Activated CD8-positive, alpha-beta memory T cell treated with anti-CD3 and anti-CD28 coated beads for 1 hour (primary cell): ENCODE measurements around the gene OSBPL9.
"Not testable (repeated sequence)": the region's sequence is repeated elsewhere in the genome, so short reads cannot be mapped to it uniquely, and the experiment has no call there.

Source experiments
- DNase-seq, 2 donors: peaks; one replicate each; pipeline ENCODE4 v3.0.0-alpha.2; 2020; ENCODE audit warnings: low read depth in 1 of 2; ENCODE audit errors: extremely low read depth in 1 of 2

OSBPL9 gene

DNA sequence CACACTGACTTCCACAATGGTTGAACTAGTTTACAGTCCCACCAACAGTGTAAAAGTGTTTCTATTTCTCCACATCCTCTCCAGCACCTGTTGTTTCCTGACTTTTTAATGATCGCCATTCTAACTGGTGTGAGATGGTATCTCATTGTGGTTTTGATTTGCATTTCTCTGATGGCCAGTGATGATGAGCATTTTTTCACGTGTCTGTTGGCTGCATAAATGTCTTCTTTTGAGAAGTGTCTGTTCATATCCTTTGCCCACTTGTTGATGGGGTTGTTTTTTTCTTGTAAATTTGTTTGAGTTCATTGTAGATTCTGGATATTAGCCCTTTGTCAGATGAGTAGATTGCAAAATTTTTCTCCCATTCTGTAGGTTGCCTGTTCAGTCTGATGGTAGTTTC is 85.3 kb downstream of the OSBPL9 start:
- DNase-seq: not testable (repeated sequence)

DNA sequence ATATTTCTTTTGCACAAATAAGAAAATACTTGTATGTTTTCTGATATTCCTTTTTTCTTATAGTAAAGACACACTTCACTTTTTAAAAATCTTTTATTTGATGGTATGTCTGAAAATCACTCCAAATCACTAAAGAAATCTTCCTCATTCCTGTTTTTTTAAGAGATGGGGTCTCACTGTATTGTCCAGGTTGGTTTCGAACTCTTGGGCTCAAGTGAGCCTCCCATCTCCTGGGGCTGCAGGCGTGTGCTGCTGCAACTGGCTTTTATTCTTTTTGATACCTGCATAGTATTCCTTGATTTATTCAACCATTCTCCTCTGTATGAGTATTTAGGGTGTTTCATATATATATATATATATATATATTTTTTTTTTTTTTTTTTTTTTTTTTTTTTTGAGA is 88.1 kb downstream of the OSBPL9 start:
- DNase-seq: no peak

DNA sequence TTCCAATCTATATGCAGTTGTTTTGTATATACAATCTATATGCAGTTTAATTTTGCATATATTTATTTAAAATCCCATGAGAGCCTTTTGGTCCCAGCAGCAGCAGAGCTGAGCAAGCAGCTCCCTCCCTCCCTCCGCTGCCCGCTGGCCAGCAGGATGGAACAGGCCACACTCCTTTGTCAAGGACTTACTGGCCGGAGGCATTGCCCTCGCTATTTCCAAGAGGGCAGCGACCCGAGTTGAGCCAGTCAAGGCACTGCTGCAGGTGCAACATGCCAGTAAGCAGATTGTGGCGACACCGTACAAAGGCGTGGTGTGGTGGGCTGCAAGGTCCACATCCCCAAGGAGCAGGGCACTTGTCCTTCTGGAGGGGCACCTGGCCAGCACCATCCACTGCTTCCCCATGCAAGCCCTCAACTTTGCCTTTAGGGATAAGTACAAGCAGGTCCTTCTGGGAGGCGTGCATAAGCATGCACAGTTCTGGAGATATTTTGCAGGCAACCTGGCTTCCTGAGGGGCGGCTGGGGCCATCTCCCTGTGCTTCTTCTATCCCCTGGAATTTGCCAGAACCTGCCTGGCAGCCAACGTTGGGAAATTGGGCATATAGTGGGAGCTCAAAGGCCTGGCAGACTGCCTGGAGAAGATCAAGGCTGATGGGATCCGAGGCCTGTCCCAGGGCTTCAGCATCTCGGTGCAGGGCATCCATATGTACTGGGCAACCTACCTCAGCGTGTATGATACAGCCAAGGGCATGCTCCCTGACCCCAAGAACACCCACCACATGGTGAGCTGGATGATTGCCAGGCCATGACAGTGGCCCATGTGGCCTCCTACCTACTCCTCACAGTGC is 92.2 kb downstream of the OSBPL9 start:
- no peak for DNase-seq

DNA sequence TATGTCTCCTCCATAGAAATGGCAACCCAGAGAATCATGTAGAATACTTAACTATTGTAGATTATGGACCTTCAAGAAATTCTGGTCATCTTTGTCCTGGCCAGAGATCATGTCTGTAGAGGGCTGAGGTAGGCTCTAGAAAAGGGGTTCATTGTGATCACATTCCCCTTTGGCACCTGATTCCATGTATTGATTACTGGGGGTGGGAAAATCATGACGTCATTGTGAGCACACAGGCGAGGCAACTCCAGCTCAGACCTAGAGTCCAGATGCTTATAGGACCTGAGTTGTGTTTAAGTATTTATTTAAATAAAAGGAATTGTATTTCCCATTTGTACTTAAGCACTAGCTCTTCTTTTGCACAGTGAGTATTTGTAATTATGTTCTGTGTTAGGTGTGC is 93.1 kb downstream of the OSBPL9 start:
- DNase-seq: no peak

DNA sequence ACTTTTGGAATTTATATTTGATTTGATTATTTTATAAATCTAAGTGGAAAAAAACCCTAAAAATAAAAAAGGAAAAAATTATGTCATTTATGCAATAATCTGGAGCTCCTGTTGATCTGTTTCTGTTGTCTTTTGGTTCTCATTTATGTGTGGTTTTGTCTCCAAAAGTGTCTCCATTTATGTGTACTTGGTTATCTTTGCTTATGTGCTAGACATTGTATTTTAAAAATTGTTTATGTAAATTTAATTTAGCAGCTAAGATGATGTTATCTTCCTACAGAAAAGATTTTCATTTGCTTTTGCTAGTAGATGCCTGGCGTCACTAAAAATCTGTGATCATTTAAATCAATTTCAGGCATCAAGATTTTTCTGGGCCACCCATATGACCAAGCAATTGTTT is 95.7 kb downstream of the OSBPL9 start:
- no peak for DNase-seq

DNA sequence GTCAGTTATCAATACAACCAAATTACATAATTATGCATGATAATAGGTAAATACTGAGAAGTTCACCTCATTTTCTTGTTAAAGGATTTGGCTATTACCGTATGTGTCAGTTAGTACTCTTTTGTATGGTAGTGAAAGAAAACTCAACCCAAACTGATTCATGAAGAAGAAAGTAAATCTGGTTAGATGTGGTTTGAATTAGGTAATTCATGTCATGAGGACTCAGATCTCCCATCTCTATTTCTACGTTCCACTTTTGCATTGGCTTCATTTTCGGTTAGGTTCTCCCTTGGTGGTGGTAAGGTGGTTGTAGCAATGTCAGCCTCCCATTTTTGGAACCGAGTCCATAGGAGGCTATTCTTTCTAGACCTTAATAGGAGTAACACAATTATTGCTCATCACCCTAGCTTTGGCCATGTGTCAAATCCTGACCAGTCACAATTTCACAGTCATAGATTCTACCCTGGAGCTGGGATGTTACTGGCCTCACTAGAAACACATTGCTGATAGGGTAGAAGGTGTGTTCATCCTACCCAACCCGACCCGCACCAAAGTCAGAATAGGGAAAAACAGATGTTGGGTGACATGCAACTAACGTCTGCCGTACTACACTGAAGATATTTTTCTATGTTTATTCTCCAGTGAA is 97.6 kb downstream of the OSBPL9 start:
- DNase-seq: no peak

DNA sequence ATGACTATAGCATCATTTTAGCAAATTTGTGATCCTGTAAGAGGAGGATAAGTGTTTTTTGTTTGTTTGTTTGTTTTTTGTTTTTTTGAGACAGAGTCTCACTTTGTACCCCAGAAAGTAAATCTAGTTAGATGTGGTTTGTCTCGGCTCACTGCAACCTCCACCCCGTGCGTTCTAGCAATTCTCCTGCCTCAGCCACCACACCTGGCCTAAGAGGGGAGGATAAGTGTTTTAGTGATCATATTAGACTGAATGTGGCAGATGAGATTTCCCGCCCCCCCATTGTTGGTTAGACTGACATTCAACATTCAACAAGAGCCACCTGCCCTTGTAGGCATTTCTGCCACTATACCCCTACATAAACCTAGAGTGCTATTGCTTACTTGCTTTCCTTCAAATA is 98.5 kb downstream of the OSBPL9 start:
- DNase-seq: no peak

DNA sequence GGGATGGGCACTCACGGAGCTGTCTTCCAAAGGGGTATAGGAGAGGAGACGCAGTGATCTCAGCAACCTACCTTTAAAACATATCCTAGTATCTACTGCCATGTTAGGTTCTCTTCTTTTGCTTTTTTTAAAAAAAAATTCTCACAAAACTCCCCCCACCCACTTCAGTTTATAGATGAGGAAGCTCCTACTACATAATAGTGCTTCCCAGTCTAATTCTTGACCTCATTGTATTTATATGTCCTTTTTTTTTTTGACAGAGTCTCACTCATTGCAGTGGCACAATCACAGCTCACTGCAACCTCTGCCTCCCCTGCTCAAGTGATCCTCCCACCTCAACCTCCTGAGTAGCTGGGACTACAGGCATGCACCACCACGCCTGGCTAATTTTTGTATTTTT is 99.9 kb downstream of the OSBPL9 start:
- no peak for DNase-seq

DNA sequence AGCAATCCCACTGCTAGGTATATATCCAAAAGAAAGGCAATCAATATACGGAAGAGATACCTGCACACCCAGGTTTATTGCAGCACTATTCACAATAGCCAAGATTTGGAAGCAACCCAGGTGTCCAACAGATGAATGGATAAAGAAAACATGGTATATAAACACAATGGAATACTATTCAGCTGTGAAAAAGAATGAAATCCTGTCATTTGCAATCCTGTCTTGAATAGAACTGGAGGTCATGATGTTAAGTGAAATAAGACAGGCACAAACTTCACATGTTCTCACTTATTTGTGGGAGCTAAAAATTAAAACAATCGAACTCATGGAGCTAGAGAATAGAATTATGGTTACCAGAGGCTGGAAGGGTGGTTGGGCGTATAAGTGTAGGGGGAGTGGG is 101.0 kb downstream of the OSBPL9 start:
- DNase-seq: no peak

DNA sequence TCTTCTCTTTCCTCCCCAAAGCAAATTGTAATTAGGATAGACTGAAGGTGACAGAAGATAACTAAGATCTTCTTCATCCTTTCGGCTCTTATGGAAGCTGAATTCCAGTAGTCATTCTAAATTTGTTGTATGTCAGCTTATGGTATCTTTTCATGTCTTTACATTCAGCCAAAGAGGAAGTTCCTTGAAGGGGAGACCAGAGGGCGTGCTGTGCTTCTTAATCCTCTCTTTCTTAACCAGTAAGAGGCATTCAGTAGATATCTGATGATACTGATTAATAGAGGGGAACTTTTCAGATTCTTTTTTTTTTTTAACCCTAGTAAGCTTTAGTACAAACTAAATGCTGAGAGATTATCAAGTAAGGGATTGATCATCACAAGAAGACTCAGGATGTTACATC is 102.3 kb downstream of the OSBPL9 start:
- no peak for DNase-seq

DNA sequence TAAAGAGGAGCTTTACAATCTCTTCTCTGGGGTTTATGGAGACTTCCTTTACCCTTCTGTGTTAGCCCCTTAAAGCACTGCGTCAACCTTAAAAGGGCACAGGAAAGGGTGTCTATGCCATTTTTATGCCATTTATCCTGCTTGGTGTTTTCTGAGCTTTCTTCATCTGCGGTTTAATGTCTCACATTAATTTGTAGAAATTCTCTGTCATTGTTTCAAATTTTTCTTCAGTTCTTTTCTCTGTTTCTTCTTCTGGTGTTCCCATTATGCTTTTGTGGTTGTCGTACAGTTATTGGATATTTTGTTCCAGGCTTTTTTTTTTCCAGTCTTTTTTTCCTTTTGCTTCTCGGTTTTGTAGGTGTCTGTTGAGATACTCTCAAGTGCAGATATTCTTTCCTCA is 107.9 kb downstream of the OSBPL9 start:
- no peak for DNase-seq

DNA sequence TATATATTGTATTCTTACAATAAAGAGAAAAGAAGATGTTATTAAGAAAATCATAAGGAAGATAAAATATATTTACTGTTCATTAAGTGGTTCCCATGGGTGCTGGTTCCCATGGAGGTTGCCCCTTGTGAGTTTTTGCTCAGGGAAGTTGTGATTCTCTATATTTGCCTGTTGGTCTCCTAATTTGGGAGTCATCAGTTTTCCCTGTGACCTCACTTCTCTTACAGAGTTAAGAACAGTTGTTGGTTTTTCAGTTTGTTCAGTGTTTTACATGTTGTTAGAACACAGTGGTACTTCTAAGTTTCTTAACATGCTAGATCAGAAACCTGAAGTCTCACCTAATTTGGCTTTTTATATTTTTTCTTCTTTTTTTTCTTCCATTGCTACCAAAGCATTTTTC is 109.2 kb downstream of the OSBPL9 start:
- DNase-seq: no peak

DNA sequence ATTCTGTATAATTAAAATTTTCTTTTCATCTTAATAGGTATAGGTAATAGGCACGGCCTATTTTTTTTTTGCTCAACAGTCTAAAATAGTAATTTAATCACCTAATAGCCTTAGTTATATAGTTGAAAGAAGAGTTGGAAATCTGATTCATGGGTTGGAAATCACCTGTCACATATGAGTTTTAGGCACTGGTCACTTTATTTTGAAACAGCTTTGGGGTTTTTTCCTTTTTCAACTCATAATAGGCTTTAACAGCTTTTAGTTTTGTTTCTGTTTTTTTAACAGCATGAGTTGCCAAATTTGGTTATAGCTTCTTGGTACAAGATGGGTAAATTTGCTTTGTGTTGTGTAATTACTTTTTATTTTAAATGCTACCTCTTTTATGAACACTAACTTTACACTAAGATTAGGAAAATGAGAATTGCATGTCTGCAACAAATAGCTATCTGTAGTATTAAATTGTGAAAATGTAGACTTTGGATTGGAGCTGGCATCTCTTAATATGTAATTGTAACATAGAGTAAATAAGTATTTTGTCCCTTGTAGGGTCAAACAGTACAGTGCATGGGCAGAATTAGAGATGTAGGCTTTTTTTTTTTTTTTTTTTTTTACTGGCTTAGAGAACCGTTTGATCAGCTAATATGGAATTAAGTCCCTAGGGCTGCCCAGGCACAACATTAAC is 109.8 kb downstream of the OSBPL9 start:
- DNase-seq: no peak

DNA sequence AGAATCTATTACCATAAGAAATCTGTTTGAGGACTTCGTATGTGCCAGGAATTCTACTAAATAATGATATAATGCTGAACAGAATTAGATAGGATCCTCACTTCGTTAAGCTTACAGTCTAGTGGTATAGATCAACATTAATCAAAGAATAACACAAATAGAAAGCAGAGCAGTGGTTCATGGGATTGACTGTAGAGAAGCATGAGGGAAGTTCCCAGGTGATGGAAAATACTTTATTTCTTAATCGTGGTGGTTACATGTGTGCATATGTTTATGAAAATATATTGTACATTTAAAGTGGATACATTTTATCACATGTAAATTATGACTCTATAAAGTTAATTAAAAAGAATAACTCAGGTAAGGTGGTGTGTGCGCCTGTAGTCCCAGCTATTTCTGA is 110.5 kb downstream of the OSBPL9 start:
- DNase-seq: no peak

DNA sequence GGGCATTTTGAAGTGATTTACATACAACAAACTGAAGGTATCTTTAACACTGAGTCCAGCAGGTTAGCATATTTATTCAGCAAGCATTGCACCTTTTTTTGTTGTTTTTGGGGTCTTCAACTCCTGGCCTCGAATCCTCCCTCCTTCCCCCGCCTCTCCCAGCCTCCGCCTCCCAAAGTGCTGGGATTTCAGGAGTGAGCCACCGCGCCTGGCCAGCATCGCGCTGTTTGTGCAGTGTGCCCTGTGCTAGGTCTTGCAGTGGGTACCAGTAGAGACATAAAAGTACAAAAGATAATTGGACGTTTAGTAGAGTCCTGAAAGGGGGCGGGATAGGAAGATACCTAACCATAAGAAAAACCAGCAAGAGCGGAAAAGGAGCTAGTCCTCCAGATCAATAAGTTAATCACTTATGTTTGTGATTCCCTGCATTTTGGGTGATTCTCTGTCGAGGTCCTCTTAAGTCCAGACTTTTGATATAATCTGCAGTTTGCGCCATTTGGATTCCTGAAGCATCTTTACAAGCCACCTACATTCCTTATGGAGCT is 111.8 kb downstream of the OSBPL9 start:
- no peak for DNase-seq

DNA sequence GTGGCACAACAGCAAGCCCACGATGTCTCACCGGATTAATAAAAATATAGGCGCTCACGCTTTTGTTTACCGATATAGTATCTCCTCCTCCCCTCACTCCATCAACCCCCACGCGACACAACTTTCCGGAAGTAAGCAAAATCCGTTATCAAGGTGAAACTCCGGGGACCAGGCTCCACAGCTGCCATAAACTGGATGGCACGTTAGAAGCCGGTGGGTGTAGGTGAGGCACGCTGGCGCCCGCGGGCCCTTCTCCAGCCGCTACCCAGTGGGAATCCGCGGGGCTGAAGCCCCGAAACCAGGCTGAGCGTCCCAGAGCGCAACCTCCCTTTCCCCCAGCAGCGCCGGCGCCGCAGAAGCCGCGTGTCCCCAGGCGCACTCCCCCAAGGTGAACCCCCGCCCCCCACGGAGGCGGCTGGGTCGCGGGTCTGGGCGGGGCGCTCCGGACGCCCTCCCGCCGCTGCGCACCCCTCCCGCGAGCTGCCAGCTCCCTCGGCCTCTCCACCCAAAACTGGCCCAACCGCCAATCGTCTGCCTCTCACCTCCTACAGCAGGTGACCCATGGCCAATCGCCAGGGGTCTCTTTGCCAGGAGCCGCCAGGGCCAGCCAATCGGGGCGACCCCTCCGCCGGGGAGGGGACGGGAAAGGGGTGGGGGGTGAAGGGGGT is 112.4 kb downstream of the OSBPL9 start:
- DNase-seq: peak; percentile 84 to 86

DNA sequence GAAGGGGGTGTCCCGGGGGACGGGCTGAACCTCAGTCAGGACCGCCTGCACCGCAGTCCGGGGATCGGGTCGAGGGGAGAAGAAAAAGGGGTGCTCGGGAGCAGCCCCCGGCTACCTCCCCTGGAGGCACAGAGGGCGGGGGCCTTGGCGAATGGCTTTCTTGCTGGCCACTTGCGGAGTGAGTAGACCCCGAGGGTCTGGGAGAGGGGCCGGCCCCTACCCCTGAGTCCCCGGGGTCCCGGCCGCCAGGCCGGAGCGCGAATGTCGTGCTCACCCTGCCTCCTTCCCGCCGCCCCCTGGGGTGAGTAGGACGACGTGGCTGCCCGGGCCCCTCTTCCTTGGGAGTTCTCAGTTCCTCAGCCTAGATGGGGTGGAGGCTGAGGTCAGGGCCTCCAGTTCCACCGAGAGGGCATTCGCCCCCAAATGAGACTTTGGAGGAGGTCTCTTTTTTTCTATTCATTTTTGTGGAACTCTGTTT is 113.0 kb downstream of the OSBPL9 start:
- no peak for DNase-seq

DNA sequence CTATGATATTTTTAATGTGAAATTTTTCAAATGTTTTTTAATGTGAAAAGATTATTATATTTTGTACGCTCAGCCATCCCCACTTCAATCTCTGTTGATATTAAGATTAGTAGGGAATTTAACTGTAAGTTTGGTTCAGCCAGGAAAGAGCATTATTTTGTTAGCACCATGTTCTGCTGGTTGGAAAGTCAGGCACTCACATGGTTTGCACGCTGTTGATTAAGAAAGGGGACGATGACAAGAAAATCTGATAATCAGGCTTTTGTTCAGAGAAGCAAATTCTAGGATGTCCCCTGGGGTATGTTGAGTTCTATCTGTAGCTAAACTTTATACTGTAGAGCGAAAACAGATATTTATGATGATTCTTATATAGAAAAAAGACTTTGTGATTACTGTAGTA is 115.1 kb downstream of the OSBPL9 start:
- DNase-seq: no peak

DNA sequence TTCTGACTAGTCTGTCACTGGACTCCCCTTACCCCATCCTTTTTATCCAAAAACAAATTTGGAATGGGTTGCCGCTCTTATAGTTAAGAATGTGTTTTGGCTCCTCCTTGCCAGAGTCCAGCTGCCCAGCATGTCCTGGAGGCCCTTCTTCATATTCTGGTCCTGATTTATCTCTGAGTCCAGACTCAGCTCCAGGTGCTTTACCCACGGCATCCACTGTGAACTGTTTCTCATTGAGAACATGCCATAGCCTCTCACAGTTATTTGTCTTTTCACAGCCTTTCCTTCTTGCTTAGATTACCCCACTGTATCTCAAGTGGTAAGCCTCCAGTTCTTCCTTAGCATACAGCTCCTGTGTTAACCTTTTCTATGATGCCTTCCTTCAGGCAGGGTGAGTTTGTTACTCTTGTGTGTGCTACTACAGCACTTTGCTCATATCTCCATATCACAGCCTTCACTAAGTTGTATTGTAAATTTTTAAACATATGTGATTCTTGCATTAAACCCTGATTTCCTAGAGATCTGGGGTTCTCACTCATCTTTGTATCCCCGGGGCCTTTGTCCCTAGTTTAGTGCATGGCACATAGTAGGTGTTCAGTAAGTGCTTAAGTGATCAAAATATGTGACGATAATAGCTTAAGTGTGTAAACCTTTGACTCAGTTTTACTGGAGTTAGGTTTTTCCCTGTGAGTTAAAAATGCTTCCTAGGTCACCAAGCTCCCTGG is 116.0 kb downstream of the OSBPL9 start:
- DNase-seq: no peak

DNA sequence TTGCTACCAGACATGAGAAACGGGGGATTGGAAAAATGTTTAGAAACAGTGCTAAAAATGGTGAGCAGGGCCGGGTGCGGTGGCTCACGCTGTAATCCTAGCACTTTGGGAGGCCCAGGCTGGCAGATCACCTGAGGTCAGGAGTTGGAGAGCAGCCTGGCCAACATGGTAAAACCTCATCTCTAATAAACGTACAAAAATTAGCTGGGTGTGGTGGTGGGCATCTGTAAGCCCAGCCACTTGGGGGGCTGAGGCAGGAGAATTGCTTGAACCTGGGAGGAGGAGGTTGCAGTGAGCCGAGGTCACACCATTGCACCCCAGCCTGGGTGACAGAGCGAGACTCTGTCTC is 116.5 kb downstream of the OSBPL9 start:
- DNase-seq: not testable (repeated sequence)
